WTC11 (cell line): ENCODE results near the gene NAA25. TPM values are rescaled to one million over a fixed set of nuclear protein-coding genes. Genes with fewer than 3 reads are reported as not detected.

Experiments
- ATAC-seq: fragments of 200-7000 bp; cut with Tn5 transposase; 2 replicates; pipeline ENCODE4 v1.10.0; 2021; ENCODE audit warnings: mild to moderate bottlenecking, moderate library complexity
- CTCF ChIA-PET: fragments of 300-600 bp; sonication (Branson Sonifier 250); formaldehyde crosslinking; loops from one replicate; lab custom pipeline; 2021; ENCODE audit warnings: antibody characterized with exemption; lab: Charles Lee
- POLR2A ChIA-PET: fragments of 350-600 bp; sonication (Branson Sonifier 250); formaldehyde crosslinking; loops from one replicate; lab custom pipeline; 2021; ENCODE audit warnings: antibody characterized with exemption; lab: Charles Lee
- DNase-seq: peaks from one replicate; pipeline ENCODE4 v3.0.0; 2021; ENCODE audit warnings: low spot score
- H3K27ac Mint-ChIP-seq: 2 replicates; pipeline ENCODE4 v1.8.0; 2021; ENCODE audit warnings: mixed read lengths
- H3K27me3 Mint-ChIP-seq: 2 replicates; pipeline ENCODE4 v1.8.0; 2021; ENCODE audit warnings: low read depth, mild to moderate bottlenecking, moderate library complexity, mixed read lengths
- H3K36me3 Mint-ChIP-seq: 2 replicates; pipeline ENCODE4 v1.8.0; 2021; ENCODE audit warnings: mixed read lengths
- H3K4me1 Mint-ChIP-seq: 2 replicates; pipeline ENCODE4 v1.8.0; 2022; ENCODE audit warnings: mixed read lengths
- H3K4me3 Mint-ChIP-seq: 2 replicates; pipeline ENCODE4 v1.8.0; 2021; ENCODE audit warnings: mild to moderate bottlenecking, moderate library complexity, mixed read lengths
- H3K9me3 Mint-ChIP-seq: 2 replicates; pipeline ENCODE4 v1.8.0; 2021; ENCODE audit warnings: mixed read lengths
- ATF2 ChIP-seq: sonication (generic); formaldehyde crosslinking; IDR thresholded peaks from 2 replicates; pipeline ENCODE4 v1.8.1; 2022; ENCODE audit warnings: low read depth, missing genetic modification reagents, borderline replicate concordance
- CREB1 ChIP-seq: sonication (generic); formaldehyde crosslinking; IDR thresholded peaks from 2 replicates; pipeline ENCODE4 v1.8.0; 2023; ENCODE audit warnings: mild to moderate bottlenecking, missing genetic modification reagents
- ETV6 ChIP-seq: sonication (generic); formaldehyde crosslinking; IDR thresholded peaks from 2 replicates; pipeline ENCODE4 v1.8.1; 2022; ENCODE audit warnings: mild to moderate bottlenecking, missing genetic modification reagents
- MAX ChIP-seq: sonication (generic); formaldehyde crosslinking; IDR thresholded peaks from 2 replicates; pipeline ENCODE4 v1.8.0; 2022; ENCODE audit warnings: mild to moderate bottlenecking, missing genetic modification reagents
- OVOL2 ChIP-seq: fragments of 250-450 bp; sonication (Bioruptor Pico); IDR thresholded peaks from 2 replicates; pipeline ENCODE4 v1.9.0; 2021; ENCODE audit warnings: mild to moderate bottlenecking, borderline replicate concordance
- ZBTB21 ChIP-seq: sonication (generic); formaldehyde crosslinking; IDR thresholded peaks from 2 replicates; pipeline ENCODE4 v1.8.1; 2023; ENCODE audit warnings: mild to moderate bottlenecking, missing genetic modification reagents, borderline replicate concordance
- ZNF219 ChIP-seq: sonication (generic); formaldehyde crosslinking; IDR thresholded peaks from 2 replicates; pipeline ENCODE4 v1.8.0; 2023; ENCODE audit warnings: missing genetic modification reagents, mild to moderate bottlenecking, borderline replicate concordance
- ZNF423 ChIP-seq: fragments of 250-450 bp; sonication (Bioruptor Pico); IDR thresholded peaks from 2 replicates; pipeline ENCODE4 v2.1.2; 2022; ENCODE audit warnings: mild to moderate bottlenecking, moderate library complexity
- ZNF512 ChIP-seq: sonication (generic); formaldehyde crosslinking; IDR thresholded peaks from 2 replicates; pipeline ENCODE4 v1.8.1; 2022; ENCODE audit warnings: missing genetic modification reagents, borderline replicate concordance
- ZNF671 ChIP-seq: fragments of 250-450 bp; sonication (Bioruptor Pico); IDR thresholded peaks from 2 replicates; pipeline ENCODE4 v1.8.0; 2021; ENCODE audit warnings: mild to moderate bottlenecking
- total RNA-seq: library from RNA; stranded (reverse); gene quantifications from 3 replicates; pipeline ENCODE4 v1.2.3, GENCODE V29; 2021
- TF ChIP-seq, protein P1 (sequence below): sonication (generic); formaldehyde crosslinking; IDR thresholded peaks from 2 replicates; pipeline ENCODE4 v1.8.1; 2022; ENCODE audit warnings: mild to moderate bottlenecking, missing genetic modification reagents, moderate library complexity, borderline replicate concordance
- TF ChIP-seq, protein P2 (sequence below): sonication (generic); formaldehyde crosslinking; IDR thresholded peaks from 2 replicates; pipeline ENCODE4 v1.8.0; 2022; ENCODE audit warnings: mild to moderate bottlenecking, missing genetic modification reagents
- TF ChIP-seq, protein P3 (sequence below): sonication (generic); formaldehyde crosslinking; IDR thresholded peaks from 2 replicates; pipeline ENCODE4 v1.8.1; 2022; ENCODE audit warnings: low read depth, mild to moderate bottlenecking, moderate library complexity, missing genetic modification reagents, borderline replicate concordance
- TF ChIP-seq, protein P4 (sequence below): sonication (generic); formaldehyde crosslinking; IDR thresholded peaks from 2 replicates; pipeline ENCODE4 v1.8.1; 2022; ENCODE audit warnings: mild to moderate bottlenecking, moderate library complexity, missing genetic modification reagents

NAA25 gene
- total RNA-seq, 1 experiment from 2014 or later: 47.5 TPM

DNA sequence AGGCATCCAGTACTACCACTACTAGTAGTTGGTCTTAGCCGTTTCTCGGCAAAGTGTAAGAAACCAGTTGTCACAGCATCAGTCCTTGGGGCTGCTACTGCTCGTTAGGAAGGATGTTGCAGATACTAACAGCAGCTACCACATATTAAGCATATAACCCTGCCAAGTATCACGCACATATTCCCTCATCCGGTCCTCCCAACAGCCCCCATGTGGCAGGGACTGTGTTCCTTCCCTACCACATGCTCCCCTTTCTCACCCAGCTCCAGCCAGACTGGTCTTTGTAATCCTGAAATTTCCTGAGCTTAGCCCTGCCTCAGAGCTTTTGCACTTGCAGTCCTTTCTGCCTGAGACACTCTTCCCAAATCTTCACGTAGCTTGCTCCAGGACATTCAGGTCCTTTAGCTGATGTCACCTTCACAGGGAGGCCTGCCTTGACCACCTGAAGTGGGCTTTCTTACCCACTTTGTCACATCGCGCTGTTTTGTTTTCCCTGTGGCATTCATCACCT, 87.6 kb downstream of the NAA25 start:
- ATAC-seq (no peak), DNase-seq (no peak)
- no peak overlapping the region for H3K4me3 Mint-ChIP-seq
- peaks cover 8% of the 10 kb centered on the region for H3K4me1 Mint-ChIP-seq
- peaks cover 4% of the 10 kb centered on the region for H3K9me3 Mint-ChIP-seq
- peak overlapping the region; percentile 83 for H3K27ac Mint-ChIP-seq
- H3K36me3 Mint-ChIP-seq: peaks cover 32% of the 10 kb centered on the region
- ChIA-PET POLR2A (interaction anchor here (0.6 to 3.3 kb wide), 2 partner anchors 8 to 13 kb away, joined by 5 to 21 read pairs; partner anchors contain the start of genes ERP29 and TMEM116), CTCF (interaction anchor here (0.9 to 1.7 kb wide), 2 partner anchors 8 to 171 kb away, joined by 3 read pairs; partner anchors contain the start of genes ERP29 and TMEM116)
- no peaks in the 10 kb centered on the region for H3K27me3 Mint-ChIP-seq
- TF ChIP-seq ZNF423 (CRISPR knock-in tag) (no peak), ZNF671 (no peak), OVOL2 (CRISPR knock-in tag) (no peak), ZNF219 (CRISPR knock-in tag) (no peak), ZNF512 (no peak), MAX (no peak)
- TF ChIP-seq, protein P1, sequence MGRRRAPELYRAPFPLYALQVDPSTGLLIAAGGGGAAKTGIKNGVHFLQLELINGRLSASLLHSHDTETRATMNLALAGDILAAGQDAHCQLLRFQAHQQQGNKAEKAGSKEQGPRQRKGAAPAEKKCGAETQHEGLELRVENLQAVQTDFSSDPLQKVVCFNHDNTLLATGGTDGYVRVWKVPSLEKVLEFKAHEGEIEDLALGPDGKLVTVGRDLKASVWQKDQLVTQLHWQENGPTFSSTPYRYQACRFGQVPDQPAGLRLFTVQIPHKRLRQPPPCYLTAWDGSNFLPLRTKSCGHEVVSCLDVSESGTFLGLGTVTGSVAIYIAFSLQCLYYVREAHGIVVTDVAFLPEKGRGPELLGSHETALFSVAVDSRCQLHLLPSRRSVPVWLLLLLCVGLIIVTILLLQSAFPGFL (CRISPR knock-in tag): no peak
- TF ChIP-seq, protein P2, sequence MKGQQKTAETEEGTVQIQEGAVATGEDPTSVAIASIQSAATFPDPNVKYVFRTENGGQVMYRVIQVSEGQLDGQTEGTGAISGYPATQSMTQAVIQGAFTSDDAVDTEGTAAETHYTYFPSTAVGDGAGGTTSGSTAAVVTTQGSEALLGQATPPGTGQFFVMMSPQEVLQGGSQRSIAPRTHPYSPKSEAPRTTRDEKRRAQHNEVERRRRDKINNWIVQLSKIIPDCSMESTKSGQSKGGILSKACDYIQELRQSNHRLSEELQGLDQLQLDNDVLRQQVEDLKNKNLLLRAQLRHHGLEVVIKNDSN (CRISPR knock-in tag): no peak
- TF ChIP-seq, protein P3, sequence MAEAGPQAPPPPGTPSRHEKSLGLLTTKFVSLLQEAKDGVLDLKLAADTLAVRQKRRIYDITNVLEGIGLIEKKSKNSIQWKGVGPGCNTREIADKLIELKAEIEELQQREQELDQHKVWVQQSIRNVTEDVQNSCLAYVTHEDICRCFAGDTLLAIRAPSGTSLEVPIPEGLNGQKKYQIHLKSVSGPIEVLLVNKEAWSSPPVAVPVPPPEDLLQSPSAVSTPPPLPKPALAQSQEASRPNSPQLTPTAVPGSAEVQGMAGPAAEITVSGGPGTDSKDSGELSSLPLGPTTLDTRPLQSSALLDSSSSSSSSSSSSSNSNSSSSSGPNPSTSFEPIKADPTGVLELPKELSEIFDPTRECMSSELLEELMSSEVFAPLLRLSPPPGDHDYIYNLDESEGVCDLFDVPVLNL (CRISPR knock-in tag): no peak

- DNase-seq (no peak), ATAC-seq (no peak)
- no peak for TF ChIP-seq ATF2 (CRISPR knock-in tag)
- TF ChIP-seq CREB1 (CRISPR knock-in tag): no peak
- no peak for TF ChIP-seq ZBTB21
- TF ChIP-seq ETV6 (CRISPR knock-in tag): no peak
- TF ChIP-seq, protein P4, sequence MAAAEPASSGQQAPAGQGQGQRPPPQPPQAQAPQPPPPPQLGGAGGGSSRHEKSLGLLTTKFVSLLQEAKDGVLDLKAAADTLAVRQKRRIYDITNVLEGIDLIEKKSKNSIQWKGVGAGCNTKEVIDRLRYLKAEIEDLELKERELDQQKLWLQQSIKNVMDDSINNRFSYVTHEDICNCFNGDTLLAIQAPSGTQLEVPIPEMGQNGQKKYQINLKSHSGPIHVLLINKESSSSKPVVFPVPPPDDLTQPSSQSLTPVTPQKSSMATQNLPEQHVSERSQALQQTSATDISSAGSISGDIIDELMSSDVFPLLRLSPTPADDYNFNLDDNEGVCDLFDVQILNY (CRISPR knock-in tag): no peak
- H3K27me3 Mint-ChIP-seq: no peaks in the 10 kb centered on the region
- H3K4me3 Mint-ChIP-seq: no peak overlapping the region
- ChIA-PET POLR2A (no interaction called here), CTCF (no interaction called here)
- H3K9me3 Mint-ChIP-seq: peaks cover 9% of the 10 kb centered on the region
- H3K27ac Mint-ChIP-seq: peak overlapping the region; percentile 39
- peaks cover 7% of the 10 kb centered on the region for H3K4me1 Mint-ChIP-seq
- H3K36me3 Mint-ChIP-seq: peaks cover 45% of the 10 kb centered on the region
Measured at GRCh38 chr12:112018571-112019237, 89.9 kb downstream of the NAA25 start.
